K562 (cell line): Measurements from ENCODE around the gene PIEZO2. TPM values are rescaled to one million over a fixed set of nuclear protein-coding genes. Genes with fewer than 3 reads are reported as not detected.

Experiments used
- ATAC-seq: fragments of 200-7000 bp; cut with Tn5 transposase; 3 replicates; pipeline ENCODE4 v1.9.1; 2020; ENCODE audit warnings: moderate library complexity
- BruUV-seq: library from RNA; stranded (reverse); fragments of 400-500 nt; replicated peaks from 2 replicates; lab custom pipeline; 2021; lab: Mats Ljungman, UMichigan
- CTCF ChIA-PET: fragments of 300-600 bp; formaldehyde crosslinking; extraction: SDS; loops from one replicate; lab custom pipeline; 2021; ENCODE audit warnings: low intra/inter-chr PET ratio; lab: Yijun Ruan, JAX
- POLR2A ChIA-PET: fragments of 300-600, 350-650 bp; sonication (Branson Sonifier 250); formaldehyde crosslinking; extraction: SDS; loops from one replicate; lab custom pipeline; 2021; ENCODE audit warnings: antibody characterized with exemption, inconsistent platforms; lab: Yijun Ruan, JAX
- DNase-seq, 4 experiments: peaks; one replicate each; pipeline versions ENCODE4 v3.0.0 to v3.0.0-alpha.2; 2011 to 2018; ENCODE audit warnings: low spot score in 3 of 4, mixed read lengths in 3 of 4; ENCODE audit errors: extremely low read depth in 1 of 4
- FAIRE-seq: peaks from 2 replicates; lab custom pipeline; 2011; peaks lifted over from hg19 to GRCh38; lab: Jason Lieb, UNC
- H2AFZ ChIP-seq: 2 replicates; pipeline ENCODE4 v1.6.0; 2011; ENCODE audit warnings: low read depth, low read length, control low read depth, inconsistent platforms
- H3K27ac ChIP-seq: fragments of 200-600 bp; 3 replicates; pipeline ENCODE4 v1.8.0; 2011; ENCODE audit warnings: low read depth, mild to moderate bottlenecking, control low read depth, inconsistent platforms, low read length, moderate library complexity, mixed read lengths; ENCODE audit errors: extremely low read depth
- H3K27me3 ChIP-seq, 2 experiments: fragments of 300-600 bp in 1 of 2; 2 replicates in 1 of 2; 3 replicates in 1 of 2; pipeline versions ENCODE4 v1.6.0 to v1.8.0; 2011; ENCODE audit warnings: inconsistent platforms in 2 of 2, low read length in 2 of 2, mild to moderate bottlenecking in 1 of 2, mixed read lengths in 1 of 2, moderate library complexity in 1 of 2; ENCODE audit not compliant: control insufficient read depth in 2 of 2, insufficient read depth in 2 of 2
- H3K36me3 ChIP-seq: fragments of 300-600 bp; 3 replicates; pipeline ENCODE4 v1.8.0; 2011; ENCODE audit warnings: mild to moderate bottlenecking, low read length, inconsistent platforms; ENCODE audit not compliant: control insufficient read depth, insufficient read depth
- H3K4me1 ChIP-seq, 2 experiments: fragments of 200-600 bp in 1 of 2; replicated peaks in 1 of 2; 2 replicates in 1 of 2; 3 replicates in 1 of 2; pipeline versions ENCODE4 v1.5.1 to v1.8.0; 2011; ENCODE audit warnings: inconsistent platforms in 2 of 2, low read length in 2 of 2, mild to moderate bottlenecking in 1 of 2, mixed read lengths in 1 of 2, moderate library complexity in 1 of 2; ENCODE audit not compliant: control insufficient read depth in 2 of 2, insufficient read depth in 2 of 2
- H3K4me2 ChIP-seq: 2 replicates; pipeline ENCODE4 v1.6.1; 2011; ENCODE audit warnings: low read length, control low read depth, inconsistent platforms, mixed read lengths; ENCODE audit not compliant: insufficient read depth
- H3K4me3 ChIP-seq: fragments of 200-600 bp; sonication (generic), shearing (Covaris generic); 2 replicates; pipeline ENCODE4 v1.5.1; 2016; ENCODE audit warnings: control low read depth, inconsistent platforms
- H3K79me2 ChIP-seq: fragments of 200-600 bp; 3 replicates; pipeline ENCODE4 v1.8.0; 2011; ENCODE audit warnings: low read length, inconsistent platforms; ENCODE audit not compliant: control insufficient read depth, insufficient read depth
- H3K9ac ChIP-seq, 2 experiments: 2 replicates each; pipeline versions ENCODE4 v1.6.0 to v1.6.1; 2011; ENCODE audit warnings: low read depth in 2 of 2, low read length in 2 of 2, control low read depth in 1 of 2, inconsistent platforms in 1 of 2, mild to moderate bottlenecking in 1 of 2, mixed read lengths in 1 of 2; ENCODE audit not compliant: insufficient read depth in 1 of 2
- H3K9me1 ChIP-seq: one replicate; pipeline ENCODE4 v1.6.0; 2011; ENCODE audit warnings: inconsistent platforms, mild to moderate bottlenecking, low read length, moderate library complexity; ENCODE audit not compliant: control insufficient read depth, insufficient read depth
- H3K9me3 ChIP-seq: replicated peaks from 2 replicates; pipeline ENCODE4 v1.5.1; 2011; ENCODE audit warnings: low read depth, low read length, inconsistent platforms; ENCODE audit not compliant: control insufficient read depth, insufficient read depth
- H4K20me1 ChIP-seq: replicated peaks from 2 replicates; pipeline ENCODE4 v1.6.1; 2011; ENCODE audit warnings: low read length, inconsistent platforms, mixed read lengths; ENCODE audit not compliant: control insufficient read depth, insufficient read depth
- DNMT1 ChIP-seq: fragments of 450-650 bp; IDR thresholded peaks from 2 replicates; pipeline ENCODE4 v1.6.1; 2016; ENCODE audit warnings: antibody characterized with exemption, mild to moderate bottlenecking
- FUS ChIP-seq: fragments of 200-400 bp; formaldehyde crosslinking; optimal IDR thresholded peaks from 2 replicates; pipeline ENCODE3; 2017; ENCODE audit warnings: low read depth, low read length
- GABPB2 ChIP-seq: fragments of 250-450 bp; sonication (Bioruptor Pico); conservative IDR thresholded peaks from 2 replicates; pipeline ENCODE4 v1.5.1; 2021; ENCODE audit warnings: mild to moderate bottlenecking
- GATAD2B ChIP-seq: fragments of 450-650 bp; IDR thresholded peaks from 2 replicates; pipeline ENCODE4 v1.6.1; 2017; ENCODE audit warnings: mild to moderate bottlenecking, borderline replicate concordance
- HMG20A ChIP-seq: fragments of 450-650 bp; formaldehyde crosslinking; conservative IDR thresholded peaks from 2 replicates; pipeline ENCODE4 v1.4.0; 2020; ENCODE audit warnings: mild to moderate bottlenecking, mixed read lengths
- HNRNPK ChIP-seq: fragments of 200-400 bp; formaldehyde crosslinking; IDR thresholded peaks from one replicate; pipeline ENCODE4 v1.6.1; 2018; ENCODE audit warnings: mild to moderate bottlenecking, low read depth, low read length; ENCODE audit not compliant: poor library complexity, severe bottlenecking
- MEF2D ChIP-seq: conservative IDR thresholded peaks from 2 replicates; pipeline ENCODE4 v1.6.1; 2016; ENCODE audit warnings: low read depth, missing genetic modification characterization, missing compliant biosample characterization
- NCOR1 ChIP-seq: fragments of 450-650 bp; IDR thresholded peaks from 2 replicates; pipeline ENCODE4 v1.6.1; 2016; ENCODE audit warnings: mild to moderate bottlenecking, moderate library complexity
- SMAD3 ChIP-seq: fragments of 450-650 bp; formaldehyde crosslinking; conservative IDR thresholded peaks from 2 replicates; pipeline ENCODE4 v1.4.0; 2020; ENCODE audit warnings: mild to moderate bottlenecking
- STAT5A ChIP-seq: IDR thresholded peaks from 2 replicates; pipeline ENCODE4 v1.6.1; 2012; ENCODE audit warnings: low read length, inconsistent platforms, borderline replicate concordance
- ZNF253 ChIP-seq: fragments of 250-450 bp; sonication (Bioruptor Pico); conservative IDR thresholded peaks from 2 replicates; pipeline ENCODE4 v1.6.1; 2021; ENCODE audit warnings: mild to moderate bottlenecking
- ZNF354B ChIP-seq: fragments of 250-450 bp; sonication (Bioruptor Pico); IDR thresholded peaks from 2 replicates; pipeline ENCODE4 v1.4.0; 2020
- ZNF77 ChIP-seq: fragments of 250-450 bp; sonication (Bioruptor Pico); IDR thresholded peaks from 2 replicates; pipeline ENCODE4 v1.5.0; 2020
- WGBS: fragments of 100-300 bp; shearing (Covaris generic); methylation state at CpG from one replicate; pipeline ENCODE4 v1.1.6; 2016; ENCODE audit warnings: low coverage, mixed read lengths; ENCODE audit not compliant: insufficient coverage; ENCODE audit errors: missing lambda C conversion rate; 5-methylcytosine and 5-hydroxymethylcytosine counted together
- in situ Hi-C: fragments of 300-500 bp; cut with MboI; formaldehyde crosslinking; loops from 4 replicates; pipeline ENCODE4 v1.15.0; 2018; ENCODE audit warnings: inconsistent platforms, mixed read lengths
- intact Hi-C: fragments of 100-400 bp; cut with micrococcal nuclease; formaldehyde crosslinking; loops from 2 replicates; pipeline ENCODE4 v1.14.2; 2022
- polyA plus RNA-seq, 8 experiments: library from polyadenylated mRNA; depleted of rRNA in 4 of 8; stranded (reverse) in 5 of 8; unstranded in 3 of 8; fragments of >200 nt; fragmentation: Nextera tagmentation in 2 of 8; fragmentation: Illumina TruSeq in 1 of 8; extraction: Ambion mirVana in 2 of 8; extraction: Trizol in 1 of 8; gene quantifications; 2 replicates each; pipeline versions ENCODE4 v1.2.1 to v1.2.3, GENCODE V29; 2011 to 2014; ENCODE audit warnings: inconsistent platforms in 1 of 8, missing spikeins in 1 of 8
- total RNA-seq, 7 experiments: library from RNA; depleted of rRNA in 6 of 7; stranded (reverse); fragments of >200 nt in 6 of 7; fragmentation: Illumina TruSeq in 2 of 7; extraction: Trizol in 2 of 7; gene quantifications; 2 replicates each; pipeline versions ENCODE4 v1.2.1 to v1.2.3, GENCODE V29; 2011 to 2021; ENCODE audit warnings: low replicate concordance in 1 of 7
- TF ChIP-seq, protein P1 (sequence below), 2 experiments: fragments of 450-650 bp in 1 of 2; IDR thresholded peaks; 2 replicates each; pipeline ENCODE4 v1.6.1; 2011 to 2017; ENCODE audit warnings: low read depth in 2 of 2, antibody characterized with exemption in 1 of 2, borderline replicate concordance in 1 of 2, low read length in 1 of 2, mild to moderate bottlenecking in 1 of 2, mixed read lengths in 1 of 2; ENCODE audit not compliant: control insufficient read depth in 1 of 2

The PIEZO2 gene
- total and polyA plus RNA-seq, 9 of the 15 experiments (the other 6 are each of a cell fraction or from before 2014, with no cell fraction given) = 0.54 to 4.1 (median 2.0) TPM

DNA sequence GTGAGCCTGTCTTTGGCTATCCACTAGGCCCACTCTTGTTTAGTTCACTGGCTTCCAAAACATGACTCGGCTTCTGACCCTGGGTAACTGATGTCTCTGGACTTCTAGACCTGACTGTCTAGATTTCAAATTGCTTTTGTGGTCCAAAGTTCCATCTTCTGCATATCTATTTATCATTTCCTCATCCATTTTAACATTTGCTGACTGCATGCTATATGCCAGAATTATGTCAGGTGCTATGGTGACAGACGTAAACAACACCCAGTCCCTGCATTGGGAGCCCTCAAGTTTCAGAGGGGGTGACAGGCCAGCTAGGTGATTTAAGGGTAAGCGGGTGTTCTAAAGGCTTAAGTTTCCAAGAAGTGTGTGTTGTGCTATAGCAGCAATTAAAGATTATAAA is 140.9 kb downstream of the PIEZO2 start:
- H2AFZ ChIP-seq = no peak overlapping the region
- CTCF ChIA-PET = no interaction called here
- H3K4me3 ChIP-seq = no peak overlapping the region
- no peaks in the 10 kb centered on the region for H3K9me3 ChIP-seq
- FAIRE-seq (no peak), DNase-seq (no peak), ATAC-seq (no peak)
- TF ChIP-seq STAT5A (no peak), DNMT1 (no peak), GATAD2B (no peak), FUS (no peak), ZNF354B (CRISPR knock-in tag) (no peak), HNRNPK (no peak)
- no peak overlapping the region for H3K27ac ChIP-seq
- no TSS peak for BruUV-seq
- H3K9me1 ChIP-seq = no peaks in the 10 kb centered on the region
- H3K4me1 ChIP-seq = no peaks in the 10 kb centered on the region
- no peaks in the 10 kb centered on the region for H3K36me3 ChIP-seq
- intact Hi-C loops = no loop called here
- no peak overlapping the region for H3K9ac ChIP-seq
- in situ Hi-C loops = no loop called here
- no peaks in the 10 kb centered on the region for H3K79me2 ChIP-seq
- POLR2A ChIA-PET = no interaction called here
- 2% methylated on average over 3 of the region's 3 CpGs for WGBS
- no peaks in the 10 kb centered on the region for H3K27me3 ChIP-seq
- H3K4me2 ChIP-seq = no peak overlapping the region
- H4K20me1 ChIP-seq = no peaks in the 10 kb centered on the region

DNA sequence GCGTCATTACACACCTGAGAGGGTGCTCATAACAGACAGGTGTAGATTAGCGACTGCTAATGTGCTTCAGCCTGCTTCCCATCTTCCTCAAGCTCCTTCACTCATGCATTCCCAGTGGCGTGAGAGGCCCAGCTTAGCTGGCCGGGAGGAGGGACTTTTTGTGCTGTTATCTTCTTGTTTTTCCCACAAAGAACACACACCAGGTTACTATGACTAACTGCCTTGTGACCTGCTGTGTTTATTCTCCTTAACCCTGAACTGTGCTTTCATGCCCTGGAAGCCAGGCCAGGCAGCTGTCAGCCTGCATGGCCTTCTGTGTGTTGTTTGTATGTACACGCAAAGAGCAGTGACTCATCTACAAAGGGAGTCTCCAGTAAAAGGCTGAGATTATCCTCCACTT is 143.8 kb downstream of the PIEZO2 start:
- Histone ChIP-seq H3K4me3 (no peak overlapping the region), H2AFZ (no peak overlapping the region), H3K4me2 (no peak overlapping the region), H3K4me1 (no peaks in the 10 kb centered on the region), H3K27me3 (no peaks in the 10 kb centered on the region), H4K20me1 (no peaks in the 10 kb centered on the region), H3K9me1 (no peaks in the 10 kb centered on the region), H3K36me3 (no peaks in the 10 kb centered on the region), H3K27ac (no peak overlapping the region), H3K9me3 (no peaks in the 10 kb centered on the region), H3K9ac (no peak overlapping the region), H3K79me2 (no peaks in the 10 kb centered on the region)
- no peak for ATAC-seq
- ChIA-PET POLR2A (no interaction called here), CTCF (no interaction called here)
- intact Hi-C loops = no loop called here
- BruUV-seq = no TSS peak
- WGBS = 0% methylated on average over 5 of the region's 5 CpGs
- no peak for DNase-seq
- in situ Hi-C loops = no loop called here
- no peak for FAIRE-seq
- TF ChIP-seq GABPB2 (no peak), MEF2D (no peak), NCOR1 (no peak), HMG20A (CRISPR knock-in tag) (no peak), ZNF253 (no peak), SMAD3 (CRISPR knock-in tag) (no peak), ZNF77 (CRISPR knock-in tag) (no peak)
- TF ChIP-seq, protein P1, sequence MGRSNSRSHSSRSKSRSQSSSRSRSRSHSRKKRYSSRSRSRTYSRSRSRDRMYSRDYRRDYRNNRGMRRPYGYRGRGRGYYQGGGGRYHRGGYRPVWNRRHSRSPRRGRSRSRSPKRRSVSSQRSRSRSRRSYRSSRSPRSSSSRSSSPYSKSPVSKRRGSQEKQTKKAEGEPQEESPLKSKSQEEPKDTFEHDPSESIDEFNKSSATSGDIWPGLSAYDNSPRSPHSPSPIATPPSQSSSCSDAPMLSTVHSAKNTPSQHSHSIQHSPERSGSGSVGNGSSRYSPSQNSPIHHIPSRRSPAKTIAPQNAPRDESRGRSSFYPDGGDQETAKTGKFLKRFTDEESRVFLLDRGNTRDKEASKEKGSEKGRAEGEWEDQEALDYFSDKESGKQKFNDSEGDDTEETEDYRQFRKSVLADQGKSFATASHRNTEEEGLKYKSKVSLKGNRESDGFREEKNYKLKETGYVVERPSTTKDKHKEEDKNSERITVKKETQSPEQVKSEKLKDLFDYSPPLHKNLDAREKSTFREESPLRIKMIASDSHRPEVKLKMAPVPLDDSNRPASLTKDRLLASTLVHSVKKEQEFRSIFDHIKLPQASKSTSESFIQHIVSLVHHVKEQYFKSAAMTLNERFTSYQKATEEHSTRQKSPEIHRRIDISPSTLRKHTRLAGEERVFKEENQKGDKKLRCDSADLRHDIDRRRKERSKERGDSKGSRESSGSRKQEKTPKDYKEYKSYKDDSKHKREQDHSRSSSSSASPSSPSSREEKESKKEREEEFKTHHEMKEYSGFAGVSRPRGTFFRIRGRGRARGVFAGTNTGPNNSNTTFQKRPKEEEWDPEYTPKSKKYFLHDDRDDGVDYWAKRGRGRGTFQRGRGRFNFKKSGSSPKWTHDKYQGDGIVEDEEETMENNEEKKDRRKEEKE (IDR thresholded peaks at IDR 0.05; ENCODE audit: borderline replicate concordance in 1 of 2, control insufficient read depth in 1 of 2, low read depth in 2 of 2, low read length in 1 of 2) = no peak
